Amygdala (tissue), 56 donors: Measurements from ENCODE around the gene PLB1.

Experiments
- DNase-seq, 56 donors: peaks; one replicate each; lab custom pipeline; 2025; lab: John Stamatoyannopoulos, UW

The PLB1 gene

DNA sequence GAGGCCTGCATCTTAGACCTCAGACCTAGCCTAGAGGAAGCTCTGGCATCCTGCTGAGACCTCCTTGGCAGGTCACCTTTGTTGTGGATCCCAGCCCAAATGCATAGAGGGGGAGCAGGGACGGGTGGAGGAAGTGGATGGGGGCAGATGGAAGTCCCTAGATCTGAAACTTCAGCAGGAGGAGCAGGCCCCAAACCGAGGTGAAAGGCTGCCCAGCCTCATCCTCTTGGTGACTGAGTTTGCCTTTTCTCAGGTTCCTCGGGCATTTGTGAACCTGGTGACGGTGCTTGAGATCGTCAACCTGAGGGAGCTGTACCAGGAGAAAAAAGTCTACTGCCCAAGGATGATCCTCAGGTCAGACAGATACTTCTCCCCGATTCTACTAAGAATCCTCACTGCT lies 86.3 kb downstream of the PLB1 start:
- DNase-seq, result no peak

DNA sequence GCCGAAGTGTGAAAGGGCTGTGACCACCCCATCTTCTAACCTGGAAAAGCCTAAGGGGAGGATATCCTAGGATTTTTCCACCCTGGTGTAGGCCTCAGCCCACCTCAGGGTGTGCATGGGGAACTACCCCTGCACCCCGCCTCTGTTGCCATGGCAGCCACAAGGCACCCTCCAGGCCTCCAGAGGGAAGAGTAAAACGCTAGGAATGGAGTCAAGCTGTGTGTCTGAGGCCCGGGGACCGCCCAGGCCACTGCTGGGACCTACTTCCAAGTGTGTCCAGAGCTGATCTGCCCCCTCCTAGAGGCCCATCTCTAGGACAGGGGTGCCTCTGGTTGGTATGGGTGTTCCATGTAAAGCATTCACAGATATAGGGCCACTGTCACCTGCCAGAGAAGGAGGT lies 86.7 kb downstream of the PLB1 start:
- DNase-seq, result no peak

DNA sequence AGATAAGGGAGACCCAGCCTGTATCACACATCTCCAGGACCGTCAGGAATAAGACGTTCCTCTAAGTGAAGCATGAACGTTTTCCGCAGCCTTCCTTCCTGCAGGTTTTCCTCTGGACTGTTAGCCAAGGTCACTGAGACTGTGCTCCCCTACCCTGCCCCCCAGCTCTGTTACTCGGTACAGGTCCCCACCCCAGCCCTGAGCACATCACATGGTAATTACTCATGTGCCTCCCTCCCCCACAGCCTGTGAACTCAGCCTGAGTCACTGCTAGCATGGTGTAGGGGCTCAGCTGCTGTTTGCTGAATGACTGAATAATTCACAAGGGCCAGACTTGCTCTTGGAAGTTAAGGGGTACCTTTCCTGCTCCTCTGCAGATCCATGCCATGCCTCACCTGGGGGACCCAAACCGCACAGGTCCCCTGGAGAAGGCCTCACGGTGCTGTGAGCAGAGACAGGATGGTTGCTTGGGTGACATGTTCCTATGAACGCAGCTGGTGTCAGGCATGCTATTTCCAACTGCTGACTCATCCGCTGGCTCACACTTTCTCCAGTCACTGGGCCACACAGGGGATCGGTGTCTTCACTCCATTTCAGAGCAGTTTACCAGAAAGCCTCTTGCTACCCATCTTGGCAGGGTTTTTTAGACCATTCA lies 88.2 kb downstream of the PLB1 start:
- DNase-seq, result peak in 41 of 56 donors; percentile 6 to 92 (median 48)

DNA sequence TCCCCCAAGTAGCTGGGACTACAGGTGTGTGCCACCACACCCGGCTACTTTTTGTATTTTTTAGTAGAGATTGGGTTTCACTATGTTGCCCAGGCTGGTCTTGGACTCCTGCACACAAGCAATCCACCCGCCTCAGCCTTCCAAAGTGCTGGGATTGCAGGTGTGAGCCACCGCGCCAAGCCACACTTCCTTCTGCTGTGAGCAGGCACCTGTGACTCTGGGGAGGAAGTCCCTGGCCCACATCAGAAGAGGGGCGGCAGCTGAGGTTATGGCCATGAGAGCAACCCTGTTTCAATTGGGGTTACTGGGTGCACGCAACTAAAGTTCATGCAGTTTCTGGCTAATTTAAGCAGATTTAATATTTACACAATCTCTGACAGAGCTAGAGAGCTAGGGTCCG lies 91.0 kb downstream of the PLB1 start:
- no peak for DNase-seq

GRCh38 chr2:28587526-28588291 lies 91.8 kb downstream of the PLB1 start:
- no peak for DNase-seq

GRCh38 chr2:28588292-28588670 lies 92.4 kb downstream of the PLB1 start:
- no peak for DNase-seq

- no peak for DNase-seq
Measured at GRCh38 chr2:28589746-28590463, 94.0 kb downstream of the PLB1 start.

DNA sequence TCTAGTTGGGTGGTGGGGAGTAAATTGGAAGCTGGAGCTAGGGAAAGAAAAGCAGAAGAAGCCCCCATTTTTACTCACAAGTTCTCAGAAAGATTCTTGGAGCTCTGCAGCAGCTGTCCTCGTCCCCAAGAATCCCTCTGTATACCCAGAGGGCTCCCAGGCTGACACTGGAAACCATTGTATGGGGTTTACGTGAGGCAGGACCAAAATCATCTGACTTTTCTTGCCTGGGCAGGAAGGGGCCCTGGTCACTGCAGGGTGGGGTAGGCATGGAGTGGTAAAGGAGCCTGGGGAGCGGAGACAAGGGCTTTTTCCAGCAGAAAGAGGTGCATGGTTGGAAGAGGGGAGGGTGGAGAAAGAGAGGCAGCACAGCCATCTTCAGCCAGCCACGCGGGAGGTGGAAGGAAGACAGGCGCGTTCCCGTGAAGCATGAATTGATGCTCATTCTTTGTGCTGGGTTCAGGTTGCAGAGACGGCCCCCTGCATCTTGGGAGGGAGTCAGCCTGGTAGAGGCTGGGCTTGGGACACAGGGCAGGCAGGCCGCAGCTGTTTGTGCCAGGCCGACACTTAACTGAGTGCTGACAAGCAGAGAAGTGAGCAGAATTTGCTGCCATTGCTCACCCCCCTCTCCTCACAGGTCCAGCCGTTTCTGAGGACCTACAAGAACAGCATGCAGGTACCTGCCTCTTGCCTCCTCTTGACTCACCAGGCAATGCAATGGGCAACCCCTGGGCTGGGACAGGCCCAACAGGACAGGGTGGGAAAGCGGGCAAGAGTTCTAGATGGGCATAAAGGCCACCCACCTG lies 94.8 kb downstream of the PLB1 start:
- no peak for DNase-seq

GRCh38 chr2:28591711-28592335 lies 96.0 kb downstream of the PLB1 start:
- DNase-seq, result no peak

DNA sequence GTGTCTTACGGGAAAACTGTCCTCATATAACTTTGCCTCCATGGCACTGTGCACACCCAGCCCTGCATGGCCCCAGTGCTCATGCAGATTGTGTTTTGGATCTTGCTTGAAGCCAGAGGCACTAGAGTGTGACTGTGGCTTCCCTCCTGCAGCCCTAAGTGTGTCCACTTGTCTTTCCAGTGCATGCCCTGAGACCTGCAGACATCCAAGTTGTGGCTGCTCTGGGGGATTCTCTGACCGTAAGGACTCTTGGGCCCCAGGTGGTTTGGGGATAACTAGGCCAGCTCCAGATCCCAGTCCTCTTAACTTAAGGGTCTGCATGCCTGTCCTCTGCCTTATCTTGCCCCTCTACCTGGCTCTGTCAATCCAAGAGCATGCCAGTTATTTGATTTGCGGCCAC lies 96.6 kb downstream of the PLB1 start:
- DNase-seq, result no peak

- DNase-seq, result no peak
Measured at GRCh38 chr2:28593160-28593755, 97.4 kb downstream of the PLB1 start.

- DNase-seq, result no peak
Measured at GRCh38 chr2:28594000-28594331, 98.1 kb downstream of the PLB1 start.

DNA sequence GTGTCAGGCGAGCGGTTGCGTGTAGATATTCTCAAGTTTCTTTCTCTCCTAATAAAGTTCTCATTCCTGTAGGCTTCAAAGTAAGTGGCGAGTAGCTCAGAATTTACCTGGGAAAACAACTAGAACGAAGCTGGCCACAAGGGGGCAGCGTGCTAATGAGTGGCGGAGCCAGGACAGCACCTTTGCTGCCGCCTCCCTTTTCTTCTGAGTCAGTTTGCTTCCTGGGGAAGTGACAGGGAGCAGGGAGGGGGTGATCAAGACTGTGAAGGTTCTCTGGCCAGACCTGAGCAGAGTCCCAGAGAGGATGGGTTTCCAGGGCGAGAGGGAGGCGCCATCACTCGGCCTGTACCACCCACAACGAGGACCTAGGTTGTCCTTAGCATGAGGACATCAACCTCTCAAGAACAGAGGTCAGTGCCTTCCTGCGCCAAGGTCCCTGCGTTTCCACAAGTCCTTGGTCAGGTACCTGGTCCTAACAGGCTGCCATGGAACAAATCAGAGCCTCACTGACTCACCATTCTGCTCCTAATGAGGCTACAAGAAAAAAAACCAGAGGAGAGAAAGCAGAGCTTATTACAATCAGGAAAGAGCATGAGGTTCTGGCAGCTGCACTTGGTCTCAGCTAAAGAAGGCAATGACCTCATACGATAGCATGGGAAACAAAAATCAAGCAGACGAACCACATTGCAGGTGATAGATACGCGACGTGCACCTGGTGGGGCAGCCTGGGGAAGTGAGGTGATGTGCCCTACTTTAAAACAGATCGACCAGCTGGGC lies 98.7 kb downstream of the PLB1 start:
- peak in 53 of 56 donors; percentile 7 to 86 (median 58) for DNase-seq

DNA sequence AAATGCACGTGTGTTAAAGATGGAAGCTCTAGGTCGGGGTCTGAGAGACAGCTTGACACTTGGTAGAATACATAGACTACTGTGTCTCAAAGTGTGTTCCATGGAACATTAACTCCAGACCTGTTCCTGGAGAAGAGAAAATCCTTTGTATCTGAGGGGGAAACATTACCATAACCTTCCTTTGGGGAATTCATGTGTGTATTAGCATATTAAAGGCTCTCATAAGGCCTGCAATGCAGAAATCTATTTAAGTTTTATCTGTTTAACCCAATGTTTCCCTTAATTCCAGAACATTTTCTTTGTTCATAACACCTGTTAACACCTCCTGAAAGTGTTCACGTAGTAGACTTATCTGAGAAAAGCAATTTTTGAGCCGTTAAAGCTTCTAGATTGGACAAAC lies 99.5 kb downstream of the PLB1 start:
- no peak for DNase-seq

DNA sequence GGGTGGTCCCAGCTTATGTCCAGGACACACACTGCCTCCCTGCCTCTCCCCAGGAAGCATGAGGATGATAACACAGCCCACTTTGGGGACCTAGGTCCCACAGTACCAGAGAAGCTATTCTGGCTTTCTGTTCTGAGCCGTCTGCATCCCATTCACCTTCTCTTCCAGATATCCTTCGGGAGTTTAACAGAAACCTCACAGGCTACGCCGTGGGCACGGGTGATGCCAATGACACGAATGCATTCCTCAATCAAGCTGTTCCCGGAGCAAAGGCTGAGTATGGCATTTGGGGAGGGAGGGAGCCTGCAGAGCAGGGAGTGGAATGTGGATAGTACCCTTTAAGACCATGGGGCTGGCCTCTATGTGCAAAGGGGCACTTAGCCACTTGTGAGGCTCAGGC lies 102.6 kb downstream of the PLB1 start:
- DNase-seq, result no peak

GRCh38 chr2:28600181-28600580 lies 104.3 kb downstream of the PLB1 start:
- no peak for DNase-seq

- peak in 3 of 56 donors; percentile 10 to 39 (median 21) for DNase-seq
Measured at GRCh38 chr2:28601616-28602015, 105.8 kb downstream of the PLB1 start.

DNA sequence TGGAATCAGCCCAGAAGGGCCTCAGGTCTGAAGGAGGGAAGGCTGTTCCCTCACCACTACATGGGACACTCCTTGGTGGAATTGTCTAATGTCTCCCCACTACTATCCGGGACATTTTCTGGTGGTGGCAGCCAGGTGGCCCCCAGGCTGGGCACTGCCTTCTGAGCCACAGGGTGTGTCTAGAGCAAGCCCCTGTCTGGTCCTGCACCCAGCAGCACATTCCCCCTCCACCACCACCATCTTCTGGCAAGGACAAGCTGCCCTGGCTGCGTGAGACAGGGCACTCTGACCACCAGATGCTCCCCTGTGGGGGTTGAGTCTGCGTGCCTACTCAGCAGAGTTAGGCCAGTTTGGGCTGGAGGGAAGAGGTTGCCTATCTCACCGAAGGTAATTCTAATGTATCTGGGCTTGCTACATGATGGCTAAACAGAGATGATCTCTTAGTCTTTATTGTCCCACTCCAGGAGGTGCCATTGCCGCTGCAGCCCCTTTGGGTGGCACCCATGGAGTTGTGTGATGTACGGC lies 106.3 kb downstream of the PLB1 start:
- DNase-seq, result no peak
